Erythroblast (primary cell): ENCODE results near the gene ZNF366.

ENCODE experiments used
- GATA1 ChIP-seq: IDR thresholded peaks from 2 replicates; pipeline ENCODE4 v1.6.1; 2011; ENCODE audit warnings: low read depth, mild to moderate bottlenecking, control low read depth, low read length, moderate library complexity
- POLR2A ChIP-seq: IDR thresholded peaks from 2 replicates; pipeline ENCODE4 v1.6.1; 2011; ENCODE audit warnings: mild to moderate bottlenecking, low read length

DNA sequence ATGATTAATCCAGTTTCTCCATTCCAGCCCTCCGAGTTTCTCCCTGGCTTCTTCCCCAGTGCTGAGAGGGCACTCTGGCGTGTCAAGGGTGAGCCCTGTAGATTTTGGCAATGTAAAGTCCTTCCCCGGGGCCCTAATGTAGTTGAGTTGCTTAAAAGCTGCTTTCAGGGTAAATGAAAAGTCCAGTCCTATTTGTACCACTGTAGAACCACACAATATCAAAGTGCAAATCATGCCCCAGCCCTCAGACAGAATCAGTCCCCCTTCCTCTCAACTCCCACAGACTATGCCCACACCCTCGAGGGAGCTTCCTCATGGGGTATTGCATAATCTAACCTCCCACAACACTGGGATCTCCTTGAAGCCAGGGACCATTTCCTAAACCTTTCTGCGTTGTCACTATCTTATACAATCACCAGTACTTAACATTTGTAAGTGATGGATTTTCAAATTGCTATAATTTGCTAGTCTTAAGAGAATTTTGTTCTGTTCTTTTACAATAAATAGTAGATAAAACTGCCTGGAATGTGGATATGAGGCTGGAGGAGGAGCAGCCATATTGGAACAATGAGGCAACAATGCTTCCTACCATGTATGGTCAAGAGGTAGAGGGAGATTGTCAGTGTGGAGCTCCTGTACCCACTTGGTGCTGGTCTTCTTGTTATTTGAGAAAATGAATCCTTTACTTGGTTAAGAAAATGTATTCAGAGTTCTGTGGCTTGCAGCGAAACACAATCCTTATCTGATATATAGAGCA lies 34.4 kb downstream of the ZNF366 start:
- no peak for TF ChIP-seq POLR2A
- no peak for TF ChIP-seq GATA1
